ENCODE measurements around the gene MAP3K5.
"Not testable (repeated sequence)": the region's sequence is repeated elsewhere in the genome, so short reads cannot be mapped to it uniquely, and the experiment has no call there.

MAP3K5 gene

GRCh38 chr6:136791296-136792094 lies 782 bp downstream of the MAP3K5 start:
- peak; percentile 49 for DNase-seq (ENCODE audit: low spot score)

- no peak for DNase-seq (ENCODE audit: low spot score)
These were observed 1.6 kb downstream of the MAP3K5 start for GRCh38 chr6:136790411-136791295.

DNA sequence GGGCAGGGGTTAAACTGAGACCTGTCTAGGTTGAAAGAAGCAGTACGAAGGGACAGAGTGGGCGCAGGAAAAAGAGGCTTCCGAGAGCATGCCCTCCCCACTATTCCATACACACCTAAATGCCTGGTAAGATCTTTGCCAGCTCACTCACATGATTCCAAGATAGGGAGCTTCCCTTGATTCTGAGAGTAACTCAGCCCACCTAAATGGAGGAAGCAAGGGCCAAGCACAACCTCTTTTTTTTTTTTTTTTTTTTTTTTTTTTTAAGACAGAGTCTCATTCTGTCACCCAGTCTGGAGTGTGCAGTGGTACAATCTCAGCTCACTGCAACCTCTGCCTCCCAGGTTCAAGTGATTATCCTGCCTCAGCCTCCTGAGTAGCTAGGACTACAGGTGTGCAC lies 2.8 kb downstream of the MAP3K5 start:
- not testable (repeated sequence) for DNase-seq (ENCODE audit: low spot score)

- DNase-seq (ENCODE audit: low spot score), result no peak
These were observed 4.0 kb downstream of the MAP3K5 start for GRCh38 chr6:136788069-136788902.

DNA sequence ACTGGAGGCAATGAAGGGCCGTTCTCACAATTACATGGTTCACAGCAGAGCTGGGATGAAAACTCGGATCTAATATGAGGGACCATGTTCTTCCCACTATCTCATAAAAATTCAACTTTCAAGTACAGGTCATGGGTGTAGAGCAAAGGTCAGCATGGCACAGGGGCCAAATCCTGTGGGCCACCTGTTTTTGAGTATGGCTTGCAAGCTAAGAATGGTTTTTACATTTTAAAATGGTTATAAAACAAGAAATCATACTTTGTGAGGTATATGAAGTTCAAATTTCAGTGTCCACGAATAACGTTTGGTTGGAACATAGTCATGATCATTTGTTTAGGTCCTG lies 4.6 kb downstream of the MAP3K5 start:
- DNase-seq (ENCODE audit: low spot score), result no peak

- no peak for DNase-seq (ENCODE audit: low spot score)
These were observed 5.6 kb downstream of the MAP3K5 start for GRCh38 chr6:136786658-136787057.

- no peak for DNase-seq (ENCODE audit: low spot score)
These were observed 7.1 kb downstream of the MAP3K5 start for GRCh38 chr6:136784910-136785746.

DNA sequence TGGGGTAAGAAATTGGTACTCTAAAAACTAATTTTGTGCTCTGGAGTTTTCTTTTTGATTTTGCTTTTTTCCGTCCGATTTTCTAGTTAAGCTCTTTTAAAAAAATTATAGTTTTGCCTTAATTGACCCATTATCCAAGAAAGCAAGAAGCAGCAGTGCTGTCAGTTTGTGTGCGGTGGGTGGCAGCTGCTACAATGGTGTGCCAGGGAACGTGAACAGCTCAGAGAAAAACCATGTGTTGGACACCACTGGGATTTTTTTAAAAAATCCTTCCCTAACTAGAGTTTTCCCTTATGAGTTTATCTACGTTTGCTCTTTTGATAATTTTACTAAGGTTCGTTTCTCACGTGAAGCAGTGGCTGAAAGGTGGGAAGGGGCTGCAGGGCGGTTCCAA lies 8.0 kb downstream of the MAP3K5 start:
- DNase-seq (ENCODE audit: low spot score), result no peak

GRCh38 chr6:136783495-136784270 lies 8.6 kb downstream of the MAP3K5 start:
- no peak for DNase-seq (ENCODE audit: low spot score)

GRCh38 chr6:136783021-136783420 lies 9.3 kb downstream of the MAP3K5 start:
- no peak for DNase-seq (ENCODE audit: low spot score)

- DNase-seq (ENCODE audit: low spot score), result no peak
These were observed 10.1 kb downstream of the MAP3K5 start for GRCh38 chr6:136782021-136782770.

DNA sequence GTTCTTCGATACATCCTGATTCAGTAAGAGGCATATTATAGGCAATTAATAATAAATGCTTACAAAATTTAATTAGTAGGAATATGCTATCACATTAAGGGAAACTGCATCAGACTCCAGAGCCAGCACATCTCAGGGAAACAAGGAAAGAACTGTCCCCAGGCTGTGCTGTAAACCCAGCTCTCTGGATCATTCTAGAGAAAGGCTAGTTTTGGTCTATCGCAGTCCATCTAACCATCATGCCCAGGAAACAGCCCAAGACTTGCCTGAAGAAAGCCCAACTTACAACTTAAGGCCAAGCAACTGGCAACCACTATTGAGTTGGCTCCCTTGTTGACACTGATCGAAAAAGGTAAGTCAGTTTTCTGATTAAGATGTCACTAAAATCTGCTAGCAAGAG lies 11.3 kb downstream of the MAP3K5 start:
- no peak for DNase-seq (ENCODE audit: low spot score)

DNA sequence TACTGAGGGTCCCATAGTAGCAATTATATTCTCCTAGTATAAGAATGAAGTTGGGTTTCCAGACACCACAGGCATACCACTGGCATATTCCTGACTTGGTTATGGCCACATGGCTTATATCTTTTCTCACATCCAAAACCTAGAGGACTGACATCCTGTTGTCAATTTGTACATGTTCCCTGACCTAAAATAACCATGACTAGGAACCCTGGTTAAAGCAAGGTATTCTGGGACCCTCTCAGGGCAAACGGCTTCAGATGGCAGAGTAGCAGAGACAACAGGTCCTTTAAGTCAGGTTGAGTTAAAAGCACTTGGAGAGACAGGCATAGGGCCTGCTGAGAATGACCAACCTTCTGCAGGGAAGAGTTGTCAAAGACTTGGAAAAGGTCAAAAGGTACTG lies 12.6 kb downstream of the MAP3K5 start:
- DNase-seq (ENCODE audit: low spot score), result no peak

GRCh38 chr6:136777651-136778050 lies 14.6 kb downstream of the MAP3K5 start:
- DNase-seq (ENCODE audit: low spot score), result no peak

GRCh38 chr6:136775548-136775947 lies 16.7 kb downstream of the MAP3K5 start:
- no peak for DNase-seq (ENCODE audit: low spot score)

DNA sequence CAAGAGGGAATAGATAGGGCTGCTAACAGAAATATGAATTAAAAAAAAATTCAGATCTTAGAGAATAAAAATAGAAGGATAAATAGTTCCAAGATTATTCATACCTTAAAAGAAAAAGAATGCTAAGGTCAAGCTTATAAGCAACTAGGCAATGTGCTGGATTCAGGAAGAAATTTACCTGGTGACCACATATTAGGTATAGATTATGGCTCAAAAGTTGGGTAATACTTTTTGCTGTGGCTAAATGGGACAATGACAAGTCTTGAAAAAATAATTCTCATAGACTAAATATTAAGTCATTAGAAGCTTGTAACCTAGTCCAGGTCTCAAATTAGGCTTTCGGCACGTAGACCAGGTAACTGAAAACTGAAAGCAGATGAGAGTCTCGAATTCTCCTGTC lies 17.2 kb downstream of the MAP3K5 start:
- no peak for DNase-seq (ENCODE audit: low spot score)

DNA sequence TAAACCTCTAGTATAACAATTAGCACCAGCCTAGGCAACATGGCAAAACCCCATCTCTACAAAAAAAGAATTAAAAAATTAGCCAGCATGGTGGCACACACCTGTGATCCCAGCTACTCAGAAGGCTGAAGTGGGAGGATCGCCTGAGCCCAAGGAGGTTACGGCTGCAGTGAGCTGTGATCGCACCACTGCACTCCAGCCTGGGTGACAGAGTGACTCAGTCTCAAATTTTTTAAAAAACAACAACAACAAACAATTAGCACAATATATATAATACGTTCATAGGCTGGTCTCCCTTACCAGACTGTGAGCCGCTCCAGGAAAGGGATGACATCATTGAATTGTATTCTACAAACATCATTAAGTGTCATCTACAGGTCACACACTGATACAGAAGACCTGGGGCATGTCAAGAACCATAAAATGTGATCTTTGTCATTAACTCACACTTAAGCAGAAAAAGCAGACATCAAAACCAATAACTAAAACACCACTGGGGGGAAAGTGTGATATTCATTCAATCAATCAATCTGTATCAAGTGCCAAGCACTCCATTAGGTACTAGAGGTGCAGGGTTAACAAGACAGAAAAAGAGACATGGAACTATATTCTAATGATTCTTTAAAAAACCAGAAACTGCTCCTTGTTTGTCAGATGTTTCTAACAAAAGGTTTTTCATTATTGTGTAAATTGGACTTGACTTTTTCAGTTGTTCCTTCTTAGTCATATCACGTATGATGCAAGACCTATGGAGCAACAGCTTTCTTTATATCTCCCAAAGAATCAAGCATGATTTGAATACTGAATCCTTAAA lies 17.8 kb downstream of the MAP3K5 start:
- peak; percentile 56 for DNase-seq (ENCODE audit: low spot score)

GRCh38 chr6:136773473-136773796 lies 18.8 kb downstream of the MAP3K5 start:
- DNase-seq (ENCODE audit: low spot score), result no peak

All from SK-N-DZ (cell line).